Neural progenitor cell (in vitro differentiated cells): ENCODE results near the gene PBXIP1. TPM values are rescaled to one million over a fixed set of nuclear protein-coding genes. Genes with fewer than 3 reads are reported as not detected.

Experiments used
- DNase-seq: peaks from one replicate; pipeline ENCODE4 v3.0.0-alpha.2; 2016; ENCODE audit warnings: low spot score
- H2AFZ ChIP-seq: fragments of 200-600 bp; sonication (generic); replicated peaks from 2 replicates; pipeline ENCODE4 v1.6.1; 2016; ENCODE audit warnings: antibody characterized with exemption
- H3F3A ChIP-seq: fragments of 200-600 bp; sonication (generic); 2 replicates; pipeline ENCODE4 v1.6.1; 2016; ENCODE audit warnings: antibody characterized with exemption, low read depth
- H3K27ac ChIP-seq: fragments of 200-600 bp; sonication (generic); 2 replicates; pipeline ENCODE4 v1.5.1; 2016; ENCODE audit warnings: mild to moderate bottlenecking
- H3K27me3 ChIP-seq: fragments of 200-600 bp; sonication (generic); 2 replicates; pipeline ENCODE4 v1.6.1; 2016; ENCODE audit warnings: mild to moderate bottlenecking, moderate library complexity
- H3K36me3 ChIP-seq: fragments of 200-600 bp; sonication (generic); 2 replicates; pipeline ENCODE4 v1.5.1; 2016
- H3K4me1 ChIP-seq: fragments of 200-600 bp; sonication (generic); 2 replicates; pipeline ENCODE4 v1.6.1; 2016; ENCODE audit warnings: mixed run types
- H3K4me2 ChIP-seq: fragments of 200-600 bp; sonication (generic); 2 replicates; pipeline ENCODE4 v1.6.1; 2016
- H3K4me3 ChIP-seq: fragments of 200-600 bp; sonication (generic); 2 replicates; pipeline ENCODE4 v1.5.1; 2016
- H3K79me2 ChIP-seq: fragments of 200-600 bp; sonication (generic); 2 replicates; pipeline ENCODE4 v1.6.1; 2016; ENCODE audit warnings: low read depth
- H3K9ac ChIP-seq: fragments of 200-600 bp; sonication (generic); 2 replicates; pipeline ENCODE4 v1.6.1; 2016
- H3K9me3 ChIP-seq: fragments of 200-600 bp; sonication (generic); 2 replicates; pipeline ENCODE4 v1.5.1; 2016; ENCODE audit warnings: low read depth
- H4K20me1 ChIP-seq: fragments of 200-600 bp; sonication (generic); 2 replicates; pipeline ENCODE4 v1.6.1; 2016; ENCODE audit warnings: low read depth
- H3K27ac Mint-ChIP-seq: 3 replicates; pipeline ENCODE4 v1.8.0; 2021; ENCODE audit warnings: mixed read lengths
- H3K27me3 Mint-ChIP-seq: 2 replicates; pipeline ENCODE4 v1.8.0; 2022; ENCODE audit warnings: low read depth, mild to moderate bottlenecking, inconsistent platforms, moderate library complexity, mixed read lengths; ENCODE audit not compliant: insufficient read depth
- H3K36me3 Mint-ChIP-seq: 3 replicates; pipeline ENCODE4 v1.8.0; 2021; ENCODE audit warnings: mixed read lengths
- H3K4me1 Mint-ChIP-seq: 3 replicates; pipeline ENCODE4 v1.8.0; 2021; ENCODE audit warnings: mixed read lengths
- H3K4me3 Mint-ChIP-seq: 3 replicates; pipeline ENCODE4 v1.8.0; 2021; ENCODE audit warnings: mild to moderate bottlenecking, moderate library complexity, mixed read lengths
- H3K9me3 Mint-ChIP-seq: 3 replicates; pipeline ENCODE4 v1.8.0; 2020; ENCODE audit warnings: mixed read lengths
- CTCF ChIP-seq: fragments of 200-600 bp; sonication (generic); IDR thresholded peaks from 2 replicates; pipeline ENCODE4 v1.5.1; 2017; ENCODE audit warnings: antibody characterized with exemption, mild to moderate bottlenecking
- EZH2 ChIP-seq: fragments of 200-600 bp; sonication (generic); IDR thresholded peaks from 2 replicates; pipeline ENCODE4 v1.6.1; 2017; ENCODE audit warnings: antibody characterized with exemption, mild to moderate bottlenecking, moderate library complexity
- EZH2phosphoT487 ChIP-seq: fragments of 200-600 bp; sonication (generic); IDR thresholded peaks from 2 replicates; pipeline ENCODE4 v1.6.1; 2017; ENCODE audit warnings: antibody characterized with exemption
- total RNA-seq: library from RNA; depleted of rRNA; stranded (reverse); fragments of >200 nt; gene quantifications from 2 replicates; pipeline ENCODE4 v1.2.3, GENCODE V29; 2015; ENCODE audit warnings: low replicate concordance

The PBXIP1 gene
- total RNA-seq, 1 donor from 2014 or later = 21.4 TPM

GRCh38 chr1:154912755-154913154, 43.1 kb downstream of the PBXIP1 start:
- Histone ChIP-seq H3K27me3 (no peaks in the 10 kb centered on the region), H2AFZ (no peak overlapping the region), H3K9ac (no peak overlapping the region), H3K4me3 (no peak overlapping the region), H4K20me1 (no peaks in the 10 kb centered on the region), H3F3A (no peaks in the 10 kb centered on the region), H3K4me1 (no peaks in the 10 kb centered on the region), H3K4me2 (no peak overlapping the region), H3K36me3 (no peaks in the 10 kb centered on the region), H3K79me2 (no peaks in the 10 kb centered on the region), H3K27ac (no peak overlapping the region), H3K9me3 (no peaks in the 10 kb centered on the region)
- Mint-ChIP-seq H3K4me3 (no peak overlapping the region), H3K27ac (no peak overlapping the region), H3K4me1 (no peaks in the 10 kb centered on the region), H3K36me3 (peaks cover 12% of the 10 kb centered on the region), H3K9me3 (peaks cover 15% of the 10 kb centered on the region), H3K27me3 (peaks cover 5% of the 10 kb centered on the region)
- no peak for DNase-seq
- TF ChIP-seq EZH2 = no peak
- TF ChIP-seq EZH2phosphoT487 = no peak
- TF ChIP-seq CTCF = no peak

GRCh38 chr1:154911691-154912550, 44.0 kb downstream of the PBXIP1 start:
- Mint-ChIP-seq H3K36me3 (peaks cover 11% of the 10 kb centered on the region), H3K27me3 (peaks cover 5% of the 10 kb centered on the region), H3K4me3 (no peak overlapping the region), H3K9me3 (peaks cover 19% of the 10 kb centered on the region), H3K4me1 (no peaks in the 10 kb centered on the region), H3K27ac (no peak overlapping the region)
- Histone ChIP-seq H3K4me3 (no peak overlapping the region), H3K9ac (no peak overlapping the region), H3K79me2 (no peaks in the 10 kb centered on the region), H3K36me3 (no peaks in the 10 kb centered on the region), H3K27ac (no peak overlapping the region), H3F3A (no peaks in the 10 kb centered on the region), H4K20me1 (no peaks in the 10 kb centered on the region), H3K27me3 (no peaks in the 10 kb centered on the region), H3K9me3 (no peaks in the 10 kb centered on the region), H2AFZ (no peak overlapping the region), H3K4me2 (no peak overlapping the region), H3K4me1 (no peaks in the 10 kb centered on the region)
- TF ChIP-seq EZH2 = no peak
- no peak for TF ChIP-seq CTCF
- TF ChIP-seq EZH2phosphoT487 = no peak
- no peak for DNase-seq

GRCh38 chr1:154910851-154911250, 45.0 kb downstream of the PBXIP1 start:
- Histone ChIP-seq H3K9me3 (no peaks in the 10 kb centered on the region), H3K79me2 (no peaks in the 10 kb centered on the region), H3K27me3 (no peaks in the 10 kb centered on the region), H3K4me2 (no peak overlapping the region), H2AFZ (no peak overlapping the region), H3F3A (no peaks in the 10 kb centered on the region), H3K4me1 (no peaks in the 10 kb centered on the region), H3K9ac (no peak overlapping the region), H4K20me1 (no peaks in the 10 kb centered on the region), H3K4me3 (no peak overlapping the region), H3K27ac (no peak overlapping the region), H3K36me3 (no peaks in the 10 kb centered on the region)
- peaks cover 5% of the 10 kb centered on the region for H3K27me3 Mint-ChIP-seq
- H3K4me3 Mint-ChIP-seq = no peak overlapping the region
- H3K9me3 Mint-ChIP-seq = peaks cover 21% of the 10 kb centered on the region
- no peak for DNase-seq
- no peak overlapping the region for H3K27ac Mint-ChIP-seq
- TF ChIP-seq CTCF (no peak), EZH2phosphoT487 (no peak), EZH2 (no peak)
- H3K36me3 Mint-ChIP-seq = peaks cover 5% of the 10 kb centered on the region
- no peaks in the 10 kb centered on the region for H3K4me1 Mint-ChIP-seq
